Type B pancreatic cell (in vitro differentiated cells): Measurements from ENCODE around the gene SYTL3. TPM values are rescaled to one million over a fixed set of nuclear protein-coding genes. Genes with fewer than 3 reads are reported as not detected.

Experiments
- DNase-seq: peaks from one replicate; pipeline ENCODE4 v3.0.0; 2021; ENCODE audit warnings: mixed read lengths; ENCODE audit not compliant: unreplicated experiment; ENCODE audit errors: extremely low spot score
- H3K27ac Mint-ChIP-seq: 2 replicates; pipeline ENCODE4 v1.8.0; 2021; ENCODE audit warnings: mild to moderate bottlenecking, mixed read lengths
- H3K27me3 Mint-ChIP-seq: 2 replicates; pipeline ENCODE4 v1.8.0; 2021; ENCODE audit warnings: mixed read lengths
- H3K36me3 Mint-ChIP-seq: 2 replicates; pipeline ENCODE4 v1.8.0; 2021; ENCODE audit warnings: mixed read lengths
- H3K4me1 Mint-ChIP-seq: one replicate; pipeline ENCODE4 v1.8.0; 2021; ENCODE audit warnings: mixed read lengths; ENCODE audit not compliant: unreplicated experiment
- H3K4me3 Mint-ChIP-seq: 2 replicates; pipeline ENCODE4 v1.8.0; 2021; ENCODE audit warnings: mild to moderate bottlenecking, mixed read lengths
- H3K9me3 Mint-ChIP-seq: 2 replicates; pipeline ENCODE4 v1.8.0; 2021; ENCODE audit warnings: mixed read lengths
- total RNA-seq: library from RNA; stranded (reverse); gene quantifications from 2 replicates; pipeline ENCODE4 v1.2.1, GENCODE V29; 2021; ENCODE audit warnings: low replicate concordance
- TF ChIP-seq, protein P1 (sequence below): fragments of 200-600 bp; sonication (generic); conservative IDR thresholded peaks from 2 replicates; pipeline ENCODE4 v1.5.0; 2021; ENCODE audit warnings: antibody characterized with exemption, mild to moderate bottlenecking

Gene SYTL3
- total RNA-seq, 1 donor from 2014 or later: 2.2 TPM

DNA sequence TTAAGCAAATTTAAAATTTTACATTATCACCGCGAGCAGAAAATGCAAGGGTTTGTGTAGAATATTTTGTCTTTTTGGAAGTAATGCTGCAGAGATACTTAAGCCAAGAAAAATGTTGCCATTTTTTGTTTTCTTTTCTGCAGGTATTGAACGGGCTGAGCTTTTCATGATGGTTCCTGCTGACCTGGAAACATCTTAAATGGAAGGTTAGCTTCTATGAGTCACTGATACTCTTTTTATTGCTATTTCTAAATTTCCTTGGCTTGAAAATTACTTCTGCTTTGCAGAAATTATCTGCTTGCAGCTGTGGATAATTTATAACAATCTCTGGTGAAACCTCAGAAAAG, 12.7 kb downstream of the SYTL3 start:
- no peak for DNase-seq
- Mint-ChIP-seq H3K4me3 (peak overlapping the region; percentile 84), H3K27me3 (no peaks in the 10 kb centered on the region), H3K4me1 (peaks cover 34% of the 10 kb centered on the region), H3K9me3 (no peaks in the 10 kb centered on the region), H3K27ac (peak overlapping the region; percentile 94), H3K36me3 (no peaks in the 10 kb centered on the region)
- TF ChIP-seq, protein P1, sequence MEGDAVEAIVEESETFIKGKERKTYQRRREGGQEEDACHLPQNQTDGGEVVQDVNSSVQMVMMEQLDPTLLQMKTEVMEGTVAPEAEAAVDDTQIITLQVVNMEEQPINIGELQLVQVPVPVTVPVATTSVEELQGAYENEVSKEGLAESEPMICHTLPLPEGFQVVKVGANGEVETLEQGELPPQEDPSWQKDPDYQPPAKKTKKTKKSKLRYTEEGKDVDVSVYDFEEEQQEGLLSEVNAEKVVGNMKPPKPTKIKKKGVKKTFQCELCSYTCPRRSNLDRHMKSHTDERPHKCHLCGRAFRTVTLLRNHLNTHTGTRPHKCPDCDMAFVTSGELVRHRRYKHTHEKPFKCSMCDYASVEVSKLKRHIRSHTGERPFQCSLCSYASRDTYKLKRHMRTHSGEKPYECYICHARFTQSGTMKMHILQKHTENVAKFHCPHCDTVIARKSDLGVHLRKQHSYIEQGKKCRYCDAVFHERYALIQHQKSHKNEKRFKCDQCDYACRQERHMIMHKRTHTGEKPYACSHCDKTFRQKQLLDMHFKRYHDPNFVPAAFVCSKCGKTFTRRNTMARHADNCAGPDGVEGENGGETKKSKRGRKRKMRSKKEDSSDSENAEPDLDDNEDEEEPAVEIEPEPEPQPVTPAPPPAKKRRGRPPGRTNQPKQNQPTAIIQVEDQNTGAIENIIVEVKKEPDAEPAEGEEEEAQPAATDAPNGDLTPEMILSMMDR: no peak

DNA sequence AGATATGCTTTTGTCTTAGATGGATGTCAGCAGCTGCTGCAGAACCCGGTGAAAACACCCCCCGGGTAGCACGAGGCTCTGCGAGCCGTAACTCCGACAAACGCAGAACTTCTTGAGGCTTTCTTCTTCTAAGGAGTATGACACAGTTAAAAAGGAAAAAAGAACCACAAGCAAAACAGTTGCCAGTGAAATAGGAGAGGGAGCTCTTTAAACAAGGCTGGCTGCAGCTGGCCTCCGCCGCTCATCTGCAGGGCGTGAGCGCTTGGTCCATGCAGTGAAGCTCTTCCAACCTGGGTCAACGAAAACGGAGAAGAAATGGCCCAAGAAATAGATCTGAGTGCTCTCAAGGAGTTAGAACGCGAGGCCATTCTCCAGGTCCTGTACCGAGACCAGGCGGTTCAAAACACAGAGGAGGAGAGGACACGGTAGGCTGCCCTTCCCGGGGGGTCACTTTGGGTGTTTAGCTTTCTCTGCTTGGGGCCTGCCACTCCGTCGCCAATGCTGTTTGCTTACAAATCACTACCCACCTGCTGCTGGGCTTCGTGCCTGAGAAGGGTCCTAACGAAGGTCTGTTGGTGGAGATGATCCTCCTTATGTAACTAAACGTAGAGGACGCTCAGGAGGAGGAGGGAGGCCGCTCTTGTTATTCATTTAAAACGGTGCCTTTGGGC, 13.2 kb downstream of the SYTL3 start:
- H3K4me1 Mint-ChIP-seq: peaks cover 36% of the 10 kb centered on the region
- TF ChIP-seq, protein P1: no peak
- peak overlapping the region; percentile 94 for H3K27ac Mint-ChIP-seq
- H3K36me3 Mint-ChIP-seq: no peaks in the 10 kb centered on the region
- H3K9me3 Mint-ChIP-seq: no peaks in the 10 kb centered on the region
- H3K4me3 Mint-ChIP-seq: peak overlapping the region; percentile 84
- no peaks in the 10 kb centered on the region for H3K27me3 Mint-ChIP-seq
- DNase-seq: no peak

- peak overlapping the region; percentile 84 for H3K4me3 Mint-ChIP-seq
- peaks cover 40% of the 10 kb centered on the region for H3K4me1 Mint-ChIP-seq
- H3K36me3 Mint-ChIP-seq: no peaks in the 10 kb centered on the region
- no peaks in the 10 kb centered on the region for H3K9me3 Mint-ChIP-seq
- peaks cover 3% of the 10 kb centered on the region for H3K27me3 Mint-ChIP-seq
- H3K27ac Mint-ChIP-seq: peak overlapping the region; percentile 94
- DNase-seq: no peak
- TF ChIP-seq, protein P1: no peak
These were observed 13.8 kb downstream of the SYTL3 start for GRCh38 chr6:158663625-158664165.

GRCh38 chr6:158665332-158665731, 15.5 kb downstream of the SYTL3 start:
- no peak for DNase-seq
- Mint-ChIP-seq H3K4me1 (peaks cover 50% of the 10 kb centered on the region), H3K4me3 (no peak overlapping the region), H3K36me3 (no peaks in the 10 kb centered on the region), H3K9me3 (no peaks in the 10 kb centered on the region), H3K27ac (no peak overlapping the region), H3K27me3 (peaks cover 4% of the 10 kb centered on the region)
- TF ChIP-seq, protein P1: no peak

- peak overlapping the region; percentile 74 for H3K4me3 Mint-ChIP-seq
These were observed 16.9 kb downstream of the SYTL3 start for GRCh38 chr6:158666628-158667359.

More at GRCh38 chr6:158666628-158667359, 16.9 kb downstream of the SYTL3 start:
- no peak for DNase-seq
- TF ChIP-seq, protein P1: no peak
- Mint-ChIP-seq H3K36me3 (no peaks in the 10 kb centered on the region), H3K27me3 (peaks cover 4% of the 10 kb centered on the region), H3K27ac (peak overlapping the region; percentile 90), H3K4me1 (peaks cover 50% of the 10 kb centered on the region), H3K9me3 (no peaks in the 10 kb centered on the region)
